Bronchial epithelial cell (primary cell): ENCODE data around the gene NEK11. TPM values are rescaled to one million over a fixed set of nuclear protein-coding genes. Genes with fewer than 3 reads are reported as not detected.
"Not testable (repeated sequence)": the region's sequence is repeated elsewhere in the genome, so short reads cannot be mapped to it uniquely, and the experiment has no call there.

Experiments
- DNase-seq: peaks from one replicate; pipeline ENCODE4 v3.0.0-alpha.2; 2010; ENCODE audit warnings: low read depth
- FAIRE-seq: peaks from 2 replicates; lab custom pipeline; 2011; peaks lifted over from hg19 to GRCh38; lab: Jason Lieb, UNC
- H3K27me3 ChIP-seq: 2 replicates; pipeline ENCODE4 v1.5.1; 2011; ENCODE audit warnings: low read length; ENCODE audit not compliant: control insufficient read depth, insufficient read depth
- H3K36me3 ChIP-seq: 2 replicates; pipeline ENCODE4 v1.5.1; 2011; ENCODE audit warnings: low read length; ENCODE audit not compliant: control insufficient read depth, insufficient read depth
- H3K4me3 ChIP-seq: 2 replicates; pipeline ENCODE4 v1.5.1; 2011; ENCODE audit warnings: mild to moderate bottlenecking, low read depth, low read length, control low read depth
- CTCF ChIP-seq: IDR thresholded peaks from 2 replicates; pipeline ENCODE4 v1.5.1; 2011; ENCODE audit warnings: mild to moderate bottlenecking, moderate library complexity, low read length, control low read depth, inconsistent platforms; ENCODE audit not compliant: insufficient read depth, severe bottlenecking
- total RNA-seq: library from RNA; depleted of rRNA; stranded (reverse); fragments of >200 nt; gene quantifications from 2 replicates; pipeline ENCODE4 v1.2.1, GENCODE V29; 2014

The NEK11 gene
- total RNA-seq, 1 donor from 2014 or later, result 2.1 TPM

GRCh38 chr3:131363275-131363674 lies 336.6 kb downstream of the NEK11 start:
- no peak overlapping the region for H3K4me3 ChIP-seq
- H3K27me3 ChIP-seq, result no peaks in the 10 kb centered on the region
- no peak for DNase-seq
- H3K36me3 ChIP-seq, result no peaks in the 10 kb centered on the region
- FAIRE-seq, result no peak
- no peak for TF ChIP-seq CTCF

DNA sequence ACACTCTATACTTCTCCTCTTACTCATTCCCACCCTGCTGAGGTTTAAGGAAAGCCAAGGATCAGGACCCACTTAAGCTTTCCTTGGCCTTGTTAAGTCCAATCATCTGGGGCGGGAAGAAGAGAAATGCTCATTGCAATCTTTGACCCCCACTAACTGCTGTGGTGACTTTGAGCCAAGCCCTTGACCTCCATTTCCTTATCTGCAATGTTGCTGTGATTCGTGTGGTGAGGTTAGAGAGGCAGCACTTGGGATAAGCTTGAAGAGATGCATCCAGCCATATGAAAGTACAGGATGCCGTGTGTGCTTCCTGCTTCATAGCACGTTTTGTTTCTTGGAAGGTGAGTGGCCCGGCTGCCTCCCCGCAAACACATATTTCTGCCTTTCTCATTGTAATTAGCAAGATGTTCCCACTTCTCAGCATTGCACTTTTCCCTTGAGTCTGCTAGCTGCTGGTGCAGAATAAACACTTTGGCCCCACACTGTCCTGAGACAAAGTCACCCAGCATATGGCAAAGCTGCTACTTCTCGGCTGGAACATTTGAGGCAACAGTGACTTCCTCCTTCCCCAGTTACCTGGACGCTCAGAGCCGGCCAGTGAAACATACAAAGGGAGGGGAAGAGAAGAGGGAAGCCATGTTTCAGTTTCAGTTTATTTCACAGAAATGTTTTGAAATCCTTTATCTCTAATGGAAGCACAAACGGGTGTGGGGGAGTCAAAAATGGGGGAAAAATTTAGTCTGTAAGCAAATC lies 344.4 kb downstream of the NEK11 start:
- no peaks in the 10 kb centered on the region for H3K27me3 ChIP-seq
- no peaks in the 10 kb centered on the region for H3K36me3 ChIP-seq
- DNase-seq, result no peak
- H3K4me3 ChIP-seq, result no peak overlapping the region
- no peak for TF ChIP-seq CTCF
- peak; percentile 13 for FAIRE-seq

GRCh38 chr3:131371688-131372066 lies 345.0 kb downstream of the NEK11 start:
- TF ChIP-seq CTCF, result no peak
- no peaks in the 10 kb centered on the region for H3K27me3 ChIP-seq
- FAIRE-seq (no peak), DNase-seq (no peak)
- H3K4me3 ChIP-seq, result no peak overlapping the region
- no peaks in the 10 kb centered on the region for H3K36me3 ChIP-seq

- FAIRE-seq (no peak), DNase-seq (no peak)
- no peaks in the 10 kb centered on the region for H3K27me3 ChIP-seq
Measured at GRCh38 chr3:131374741-131375140, 348.1 kb downstream of the NEK11 start.

GRCh38 chr3:131380821-131381444 lies 354.3 kb downstream of the NEK11 start:
- not testable (repeated sequence) for H3K36me3 ChIP-seq, DNase-seq, H3K27me3 ChIP-seq
- FAIRE-seq, result peak; percentile 40
- peak overlapping the region; percentile 91 for H3K4me3 ChIP-seq

More at GRCh38 chr3:131374741-131375140, 348.1 kb downstream of the NEK11 start:
- no peak overlapping the region for H3K4me3 ChIP-seq
- H3K36me3 ChIP-seq, result no peaks in the 10 kb centered on the region
- TF ChIP-seq CTCF, result no peak

GRCh38 chr3:131381445-131382291 lies 355.0 kb downstream of the NEK11 start, which contains the start of gene NUDT16:
Gene NUDT16, plus strand, starts transcription at chr3:131381774. Its CDS starts 31 bp downstream, at chr3:131381805.
- DNase-seq (peak; percentile 95), FAIRE-seq (no peak)
- no peaks in the 10 kb centered on the region for H3K27me3 ChIP-seq
- peak; percentile 8 for TF ChIP-seq CTCF
- peaks cover 2% of the 10 kb centered on the region for H3K36me3 ChIP-seq
- H3K4me3 ChIP-seq, result peak within 1 kb of the TSS; percentile 91
